Left ventricle myocardium inferior (tissue), 1 donor: Measurements from ENCODE around the gene NELL1. TPM values are rescaled to one million over a fixed set of nuclear protein-coding genes. Genes with fewer than 3 reads are reported as not detected.

Source experiments
- DNase-seq: peaks from one replicate; pipeline ENCODE4 v3.0.0-alpha.2; 2020
- H3K27ac ChIP-seq: fragments of 200-600 bp; replicated peaks from 2 replicates; pipeline ENCODE4 v1.8.0; 2021
- H3K27me3 ChIP-seq: fragments of 200-600 bp; 2 replicates; pipeline ENCODE4 v1.8.0; 2021; ENCODE audit warnings: low read depth
- H3K36me3 ChIP-seq: fragments of 200-600 bp; 2 replicates; pipeline ENCODE4 v1.8.0; 2021
- H3K4me1 ChIP-seq: fragments of 200-600 bp; 2 replicates; pipeline ENCODE4 v1.8.0; 2021
- H3K4me3 ChIP-seq: fragments of 200-600 bp; 2 replicates; pipeline ENCODE4 v1.8.0; 2021; ENCODE audit warnings: mild to moderate bottlenecking, moderate library complexity
- H3K9me3 ChIP-seq: fragments of 200-600 bp; replicated peaks from 2 replicates; pipeline ENCODE4 v1.8.0; 2021
- CTCF ChIP-seq: fragments of 200-600 bp; IDR thresholded peaks from 2 replicates; pipeline ENCODE4 v1.8.0; 2021; ENCODE audit warnings: antibody characterized with exemption, mild to moderate bottlenecking, borderline replicate concordance
- intact Hi-C: fragments of 100-400 bp; cut with micrococcal nuclease; formaldehyde crosslinking; loops from one replicate; pipeline ENCODE4 v1.11.0; 2022
- long read RNA-seq: library from polyadenylated mRNA; unstranded; transcript quantifications from one replicate; pipeline ENCODE4 v2.0.0, GENCODE V29; 2021
- total RNA-seq: library from RNA; stranded (reverse); fragmentation: NEBNext Ultra II Directional; extraction: Animal tissue kit (Norgen Biotek cat#: 25700); gene quantifications from one replicate; pipeline ENCODE4 v1.2.1, GENCODE V29; 2021
- donor health status: DM: no; HTN: yes; CAD: no; lungs with severe emphysema.

NELL1 gene
- not detected for total RNA-seq
- long read RNA-seq, result 0 reads

GRCh38 chr11:20668844-20669819 is at the start of gene NELL1:
Gene NELL1, plus strand, starts transcription at chr11:20669586.
- Histone ChIP-seq H3K27ac (no peak within 1 kb of the TSS), H3K36me3 (no peaks in the 10 kb centered on the region)

GRCh38 chr11:20620988-20621387 is 48.4 kb upstream of the NELL1 start:
- peaks cover 16% of the 10 kb centered on the region for H3K27me3 ChIP-seq
- no peaks in the 10 kb centered on the region for H3K4me1 ChIP-seq
- no peak for DNase-seq
- intact Hi-C loops, result no loop called here
- H3K27ac ChIP-seq, result no peak overlapping the region
- no peak for TF ChIP-seq CTCF
- no peaks in the 10 kb centered on the region for H3K36me3 ChIP-seq
- H3K4me3 ChIP-seq, result no peak overlapping the region
- no peaks in the 10 kb centered on the region for H3K9me3 ChIP-seq

More at GRCh38 chr11:20668844-20669819, at the start of gene NELL1:
- TF ChIP-seq CTCF, result no peak
- no peak for DNase-seq
- peaks cover 24% of the 10 kb centered on the region for H3K4me1 ChIP-seq
- intact Hi-C loops, result no loop called here
- H3K4me3 ChIP-seq, result peak within 1 kb of the TSS; percentile 57
- peaks cover 100% of the 10 kb centered on the region for H3K27me3 ChIP-seq
- H3K9me3 ChIP-seq, result no peaks in the 10 kb centered on the region

- Histone ChIP-seq H3K27me3 (peaks cover 15% of the 10 kb centered on the region), H3K9me3 (no peaks in the 10 kb centered on the region), H3K36me3 (no peaks in the 10 kb centered on the region), H3K27ac (no peak overlapping the region), H3K4me1 (peaks cover 3% of the 10 kb centered on the region), H3K4me3 (no peak overlapping the region)
- no peak for DNase-seq
- no peak for TF ChIP-seq CTCF
- intact Hi-C loops, result no loop called here
Measured at GRCh38 chr11:20621679-20622078, 47.7 kb upstream of the NELL1 start.

GRCh38 chr11:20623252-20623651 is 46.1 kb upstream of the NELL1 start:
- no peak for TF ChIP-seq CTCF
- Histone ChIP-seq H3K36me3 (no peaks in the 10 kb centered on the region), H3K9me3 (no peaks in the 10 kb centered on the region), H3K4me1 (peaks cover 10% of the 10 kb centered on the region), H3K27me3 (peaks cover 3% of the 10 kb centered on the region), H3K27ac (no peak overlapping the region), H3K4me3 (no peak overlapping the region)
- intact Hi-C loops, result no loop called here
- DNase-seq, result no peak

- no peak overlapping the region for H3K27ac ChIP-seq
- intact Hi-C loops, result no loop called here
- H3K9me3 ChIP-seq, result peaks cover 4% of the 10 kb centered on the region
- no peaks in the 10 kb centered on the region for H3K27me3 ChIP-seq
- DNase-seq, result no peak
- H3K4me3 ChIP-seq, result no peak overlapping the region
- H3K4me1 ChIP-seq, result peaks cover 10% of the 10 kb centered on the region
- no peak for TF ChIP-seq CTCF
- H3K36me3 ChIP-seq, result no peaks in the 10 kb centered on the region
Measured at GRCh38 chr11:20626279-20626678, 43.1 kb upstream of the NELL1 start.
